ENCODE measurements around the gene TRIM40.
"Not testable (repeated sequence)": the region's sequence is repeated elsewhere in the genome, so short reads cannot be mapped to it uniquely, and the experiment has no call there.

The TRIM40 gene

DNA sequence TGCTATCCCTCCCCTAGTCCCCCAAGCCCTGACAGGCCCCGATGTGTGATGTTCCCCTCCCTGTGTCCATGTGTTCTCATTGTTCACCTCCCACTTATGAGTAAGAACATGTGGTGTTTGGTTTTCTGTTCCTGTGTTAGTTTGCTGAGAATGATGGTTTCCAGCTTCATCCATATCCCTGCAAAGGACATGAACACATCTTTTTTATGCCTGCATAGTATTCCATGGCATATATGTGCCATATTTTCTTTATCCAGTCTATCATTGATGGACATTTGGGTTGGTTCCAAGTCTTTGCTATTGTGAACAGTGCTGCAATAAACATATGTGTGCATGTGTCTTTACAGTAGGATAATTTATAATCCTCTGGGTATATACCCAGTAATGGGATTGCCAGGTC is 29.3 kb downstream of the TRIM40 start:
- DNase-seq: not testable (repeated sequence)

GRCh38 chr6:30167101-30167500 is 31.2 kb downstream of the TRIM40 start:
- DNase-seq: no peak

GRCh38 chr6:30168741-30169140 is 32.8 kb downstream of the TRIM40 start:
- no peak for DNase-seq

- DNase-seq: no peak
These were observed 34.0 kb downstream of the TRIM40 start for GRCh38 chr6:30169658-30170614.

- no peak for DNase-seq
These were observed 35.9 kb downstream of the TRIM40 start for GRCh38 chr6:30171677-30172471.

- DNase-seq: no peak
These were observed 36.7 kb downstream of the TRIM40 start for GRCh38 chr6:30172681-30173080.

DNA sequence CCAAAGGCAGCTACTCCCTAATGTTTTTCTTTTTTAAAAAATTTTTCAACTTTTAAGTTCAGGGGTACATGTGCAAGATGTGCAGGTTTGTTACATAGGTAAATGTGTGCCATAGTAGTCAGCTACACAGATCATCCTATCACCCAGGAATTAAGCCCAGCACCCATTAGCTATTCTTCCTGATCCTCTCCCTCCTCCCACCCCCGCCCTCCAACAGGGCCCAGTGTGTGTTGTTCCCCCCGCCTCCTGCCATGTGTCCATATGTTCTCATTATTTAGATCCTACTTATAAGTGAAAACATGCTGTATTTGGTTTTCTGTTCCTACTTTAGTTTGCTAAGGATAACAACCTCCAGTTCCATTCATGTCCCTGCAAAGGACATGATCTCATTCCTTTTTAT is 39.8 kb downstream of the TRIM40 start:
- no peak for DNase-seq

DNA sequence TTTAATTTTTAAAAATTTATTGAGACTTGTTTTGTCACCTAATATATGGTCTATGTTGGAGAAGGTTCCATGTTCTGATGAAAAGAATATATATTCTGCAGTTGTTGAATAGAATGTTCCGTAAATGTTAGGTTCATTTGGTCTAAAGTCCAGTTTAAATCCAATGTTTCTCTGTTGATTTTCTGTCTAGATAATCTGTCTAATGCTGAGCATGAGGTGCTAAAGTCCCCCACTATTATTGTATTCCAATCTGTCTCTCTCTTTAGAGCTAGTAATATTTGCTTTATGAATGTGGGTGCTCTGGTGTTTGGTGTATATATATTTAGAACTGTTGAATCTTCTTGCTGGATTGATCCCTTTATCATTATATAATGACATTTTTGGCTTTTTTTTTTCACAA is 42.9 kb downstream of the TRIM40 start:
- no peak for DNase-seq

GRCh38 chr6:30180145-30180544 is 44.2 kb downstream of the TRIM40 start:
- no peak for DNase-seq

- no peak for DNase-seq
These were observed 48.6 kb downstream of the TRIM40 start for GRCh38 chr6:30184417-30185031.

DNA sequence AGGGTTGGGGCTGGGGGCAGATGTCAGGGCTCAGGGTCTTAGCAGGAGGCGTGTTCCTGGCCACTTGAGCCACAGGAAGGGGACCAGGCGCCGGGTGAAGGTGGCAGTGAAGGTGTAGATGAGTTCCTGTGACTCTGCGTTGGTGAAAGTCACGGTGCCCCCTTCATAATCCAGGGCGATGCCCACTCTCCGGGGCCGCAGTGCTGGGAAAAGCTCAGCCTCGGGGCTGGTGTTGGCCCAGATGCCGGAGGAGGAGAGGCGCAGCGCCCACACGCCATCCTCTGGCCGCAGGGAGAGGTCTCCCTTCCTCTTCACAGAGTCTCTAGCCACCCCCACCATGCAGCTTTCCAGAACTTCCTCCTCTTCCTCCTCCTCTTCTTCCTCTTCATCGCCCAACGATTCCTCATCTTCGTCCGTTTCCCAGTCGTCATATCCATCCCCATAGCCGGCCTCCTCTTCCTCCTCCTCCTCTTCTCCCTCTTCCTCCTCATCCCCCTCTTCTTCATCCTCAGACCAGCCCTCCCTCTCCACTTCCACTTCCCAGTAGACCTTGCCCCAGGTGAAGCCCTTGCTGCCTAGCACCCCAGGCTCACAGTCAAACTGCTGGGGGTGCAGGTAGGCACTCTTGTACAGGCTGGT is 50.0 kb downstream of the TRIM40 start:
- no peak for DNase-seq

DNA sequence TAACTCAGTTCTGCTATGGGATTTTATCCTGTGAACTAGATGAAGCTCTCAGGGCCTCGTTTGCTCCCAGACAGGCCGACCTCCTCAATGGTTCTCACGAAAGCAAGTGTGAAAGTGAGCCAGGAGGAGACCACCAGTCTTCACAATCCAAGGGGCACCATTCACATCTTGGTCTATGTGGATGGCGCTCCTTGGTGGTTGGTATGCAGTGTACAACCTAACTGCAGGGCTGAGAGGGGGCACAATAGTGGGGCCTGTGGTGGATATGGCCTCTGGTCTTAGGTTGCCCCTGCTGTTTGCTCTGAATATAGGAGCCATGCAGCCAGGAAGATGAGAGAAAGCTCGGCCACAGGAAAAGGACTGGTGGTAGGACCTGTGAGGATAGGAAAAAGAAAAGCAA is 52.6 kb downstream of the TRIM40 start:
- no peak for DNase-seq

DNA sequence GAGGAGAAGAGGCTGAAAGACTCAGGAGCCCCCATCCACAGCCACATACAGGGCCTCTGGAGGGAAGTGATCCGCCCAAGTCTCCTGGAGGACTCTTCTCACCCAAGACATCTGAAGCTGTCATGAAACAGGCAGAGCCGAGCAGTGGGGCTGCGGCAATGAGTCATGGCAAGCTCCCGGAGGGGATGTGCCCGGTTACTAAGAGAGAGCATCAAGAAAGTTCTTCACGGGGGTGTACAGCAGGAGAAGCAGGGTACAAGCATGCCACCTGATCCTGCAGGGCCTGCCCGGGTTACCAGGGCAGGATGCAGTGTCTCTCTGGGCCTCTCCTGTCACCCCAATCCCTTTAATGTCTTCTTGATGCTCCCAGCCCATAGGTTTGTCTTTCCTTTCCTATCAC is 56.1 kb downstream of the TRIM40 start:
- DNase-seq: no peak

DNA sequence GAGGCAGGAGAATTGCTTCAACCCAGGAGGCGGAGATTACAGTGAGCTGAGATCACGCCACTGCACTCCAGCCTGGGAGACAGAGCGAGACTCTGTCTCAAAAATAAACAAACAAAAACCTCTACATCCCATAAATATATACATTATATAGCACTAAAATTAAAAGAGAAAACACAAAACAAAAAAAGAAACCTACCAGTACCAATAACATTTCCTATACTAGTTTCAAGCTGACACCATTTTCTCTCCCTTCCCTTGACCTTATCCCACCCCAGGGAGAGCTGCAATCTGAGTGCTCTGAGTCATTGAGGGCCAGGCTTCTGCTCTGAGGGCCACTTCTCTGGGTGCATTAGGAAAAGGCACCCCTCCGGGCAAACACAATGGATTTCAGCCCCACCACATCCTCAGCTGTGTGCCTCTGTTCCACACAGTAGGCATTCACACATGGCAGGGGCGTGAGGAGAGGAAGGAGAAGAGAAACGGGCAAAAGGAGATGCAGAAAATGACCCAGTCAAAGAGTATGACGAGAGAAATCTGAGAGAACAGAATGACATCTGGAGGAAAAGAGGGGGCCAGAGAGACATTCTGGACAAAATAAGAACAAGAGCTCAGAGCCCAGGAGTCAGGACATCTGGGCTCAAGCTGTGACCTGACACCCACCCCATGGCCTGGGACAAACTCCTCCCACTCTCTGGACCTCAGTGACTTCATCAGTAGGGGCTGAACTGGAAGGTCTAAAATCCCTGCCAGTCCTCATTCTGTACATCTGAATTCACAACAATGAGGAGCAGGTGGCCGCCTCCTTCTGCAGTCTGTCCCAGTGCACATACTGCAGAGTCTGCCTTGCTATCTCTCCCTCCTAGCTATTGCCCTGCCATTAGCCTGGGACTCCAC is 59.1 kb downstream of the TRIM40 start:
- DNase-seq: no peak

DNA sequence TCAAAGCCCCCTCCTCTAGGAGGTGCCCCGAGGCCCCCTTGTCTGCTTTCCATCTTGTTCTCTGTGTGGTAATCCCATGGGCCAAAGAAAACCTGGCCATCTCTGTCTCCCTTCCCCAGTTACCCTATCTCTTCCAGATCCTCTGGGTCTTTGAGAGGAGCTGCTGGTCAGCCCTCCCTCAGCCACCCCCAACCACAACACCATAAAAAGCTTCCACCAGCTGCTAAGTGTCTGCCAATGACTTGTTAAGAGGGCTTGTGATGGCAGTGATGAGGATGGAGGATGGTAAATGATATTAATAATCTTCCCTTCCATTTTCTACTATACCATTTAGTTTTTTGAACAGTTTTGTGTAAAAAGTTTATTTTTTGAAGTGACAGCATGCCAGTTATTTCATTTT is 60.0 kb downstream of the TRIM40 start:
- no peak for DNase-seq

DNA sequence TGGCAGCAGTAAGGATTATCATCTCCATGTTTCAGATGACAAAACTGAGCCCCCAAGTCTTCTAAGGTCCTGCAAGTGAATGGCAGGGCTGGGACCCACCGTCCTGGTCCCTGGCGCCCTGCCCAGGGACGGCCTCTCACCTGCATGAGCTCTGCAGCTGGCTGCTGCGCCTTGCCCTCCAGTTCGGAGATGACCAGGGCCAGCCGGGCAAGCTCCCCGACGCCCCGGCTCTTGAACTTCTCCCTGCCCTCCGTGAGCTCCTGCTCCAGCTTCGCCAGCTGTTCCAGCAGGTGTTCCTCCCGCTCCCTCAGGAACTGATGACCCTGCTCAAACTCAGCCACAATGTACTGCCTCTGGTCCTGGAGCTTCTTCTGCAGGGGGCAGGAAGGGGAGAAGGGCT is 60.4 kb downstream of the TRIM40 start:
- no peak for DNase-seq
